K562 (cell line): ENCODE measurements around the gene LMOD1. TPM values are rescaled to one million over a fixed set of nuclear protein-coding genes. Genes with fewer than 3 reads are reported as not detected.

Experiments used
- CBX1 ChIP-seq: sonication (generic); IDR thresholded peaks from 2 replicates; pipeline ENCODE4 v1.6.1; 2016; ENCODE audit warnings: antibody characterized with exemption, low read depth, mild to moderate bottlenecking
- CC2D1A ChIP-seq: fragments of 450-650 bp; IDR thresholded peaks from 2 replicates; pipeline ENCODE4 v1.6.1; 2017; ENCODE audit warnings: mild to moderate bottlenecking
- GABPB1 ChIP-seq: sonication (generic); formaldehyde crosslinking; IDR thresholded peaks from 2 replicates; pipeline ENCODE4 v1.8.0; 2022; ENCODE audit warnings: mild to moderate bottlenecking, missing genetic modification reagents
- GATAD2A ChIP-seq: fragments of 450-650 bp; IDR thresholded peaks from 2 replicates; pipeline ENCODE4 v1.6.1; 2017
- KDM4B ChIP-seq, 2 experiments: fragments of 450-650 bp in 1 of 2; sonication (generic) in 1 of 2; IDR thresholded peaks; 2 replicates each; pipeline ENCODE4 v1.6.1; 2016 to 2017; ENCODE audit warnings: borderline replicate concordance in 2 of 2, antibody characterized with exemption in 1 of 2, low read depth in 1 of 2, mild to moderate bottlenecking in 1 of 2
- MAFG ChIP-seq: fragments of 450-650 bp; conservative IDR thresholded peaks from 2 replicates; pipeline ENCODE4 v1.6.1; 2016; ENCODE audit warnings: missing genetic modification characterization, missing compliant biosample characterization
- MEIS2 ChIP-seq: fragments of 450-650 bp; IDR thresholded peaks from 2 replicates; pipeline ENCODE4 v1.6.1; 2014; ENCODE audit warnings: mild to moderate bottlenecking; ENCODE audit not compliant: partially characterized antibody
- MIER1 ChIP-seq: fragments of 450-650 bp; IDR thresholded peaks from 2 replicates; pipeline ENCODE4 v1.6.1; 2016; ENCODE audit warnings: antibody characterized with exemption, mild to moderate bottlenecking, low read depth
- MTA3 ChIP-seq: fragments of 450-650 bp; formaldehyde crosslinking; IDR thresholded peaks from 2 replicates; pipeline ENCODE4 v1.6.1; 2017; ENCODE audit warnings: mild to moderate bottlenecking, borderline replicate concordance
- PML ChIP-seq: IDR thresholded peaks from 2 replicates; pipeline ENCODE4 v1.6.1; 2012; ENCODE audit warnings: low read length, inconsistent platforms
- RB1 ChIP-seq: fragments of 450-650 bp; IDR thresholded peaks from 2 replicates; pipeline ENCODE4 v1.6.1; 2017; ENCODE audit warnings: low read depth, mild to moderate bottlenecking
- SMAD3 ChIP-seq: fragments of 450-650 bp; formaldehyde crosslinking; conservative IDR thresholded peaks from 2 replicates; pipeline ENCODE4 v1.4.0; 2020; ENCODE audit warnings: mild to moderate bottlenecking
- SNRNP70 ChIP-seq: fragments of 200-400 bp; formaldehyde crosslinking; optimal IDR thresholded peaks from 2 replicates; pipeline ENCODE3; 2017; ENCODE audit warnings: low read depth, low read length
- TAF15 ChIP-seq: fragments of 200-400 bp; formaldehyde crosslinking; IDR thresholded peaks from 2 replicates; pipeline ENCODE4 v1.6.1; 2017; ENCODE audit warnings: mild to moderate bottlenecking, low read depth, low read length, moderate library complexity
- polyA plus RNA-seq, 8 experiments: library from polyadenylated mRNA; depleted of rRNA in 4 of 8; stranded (reverse) in 5 of 8; unstranded in 3 of 8; fragments of >200 nt; fragmentation: Nextera tagmentation in 2 of 8; fragmentation: Illumina TruSeq in 1 of 8; extraction: Ambion mirVana in 2 of 8; extraction: Trizol in 1 of 8; gene quantifications; 2 replicates each; pipeline versions ENCODE4 v1.2.1 to v1.2.3, GENCODE V29; 2011 to 2014; ENCODE audit warnings: inconsistent platforms in 1 of 8, missing spikeins in 1 of 8
- total RNA-seq, 7 experiments: library from RNA; depleted of rRNA in 6 of 7; stranded (reverse); fragments of >200 nt in 6 of 7; fragmentation: Illumina TruSeq in 2 of 7; extraction: Trizol in 2 of 7; gene quantifications; 2 replicates each; pipeline versions ENCODE4 v1.2.1 to v1.2.3, GENCODE V29; 2011 to 2021; ENCODE audit warnings: low replicate concordance in 1 of 7
- TF ChIP-seq, protein P1 (sequence below): sonication (generic); formaldehyde crosslinking; IDR thresholded peaks from 2 replicates; pipeline ENCODE4 v1.8.0; 2022; ENCODE audit warnings: mild to moderate bottlenecking, missing genetic modification reagents, borderline replicate concordance
- TF ChIP-seq, protein P2 (sequence below): fragments of 450-650 bp; IDR thresholded peaks from 2 replicates; pipeline ENCODE4 v1.6.1; 2018; ENCODE audit not compliant: partially characterized antibody
- TF ChIP-seq, protein P3 (sequence below), 3 experiments: fragments of 200-800 bp in 1 of 3; fragments of 250-450 bp in 1 of 3; fragments of 450-650 bp in 1 of 3; sonication (Bioruptor Pico) in 1 of 3; sonication (Bioruptor generic) in 1 of 3; formaldehyde crosslinking in 1 of 3; IDR thresholded peaks; 2 replicates each; pipeline versions ENCODE4 v1.6.1 to v1.8.0; 2016 to 2022; ENCODE audit warnings: mild to moderate bottlenecking in 2 of 3, missing genetic modification characterization in 2 of 3, missing compliant biosample characterization in 1 of 3, moderate library complexity in 1 of 3
- TF ChIP-seq, protein P4 (sequence below): fragments of 250-450 bp; sonication (Bioruptor Pico); IDR thresholded peaks from 2 replicates; pipeline ENCODE4 v1.9.0; 2021; ENCODE audit warnings: mild to moderate bottlenecking

The LMOD1 gene
- total and polyA plus RNA-seq, 9 of the 15 experiments (the other 6 are each of a cell fraction or from before 2014, with no cell fraction given) = 0.03 to 0.54 (median 0.38) TPM; not detected in 1

DNA sequence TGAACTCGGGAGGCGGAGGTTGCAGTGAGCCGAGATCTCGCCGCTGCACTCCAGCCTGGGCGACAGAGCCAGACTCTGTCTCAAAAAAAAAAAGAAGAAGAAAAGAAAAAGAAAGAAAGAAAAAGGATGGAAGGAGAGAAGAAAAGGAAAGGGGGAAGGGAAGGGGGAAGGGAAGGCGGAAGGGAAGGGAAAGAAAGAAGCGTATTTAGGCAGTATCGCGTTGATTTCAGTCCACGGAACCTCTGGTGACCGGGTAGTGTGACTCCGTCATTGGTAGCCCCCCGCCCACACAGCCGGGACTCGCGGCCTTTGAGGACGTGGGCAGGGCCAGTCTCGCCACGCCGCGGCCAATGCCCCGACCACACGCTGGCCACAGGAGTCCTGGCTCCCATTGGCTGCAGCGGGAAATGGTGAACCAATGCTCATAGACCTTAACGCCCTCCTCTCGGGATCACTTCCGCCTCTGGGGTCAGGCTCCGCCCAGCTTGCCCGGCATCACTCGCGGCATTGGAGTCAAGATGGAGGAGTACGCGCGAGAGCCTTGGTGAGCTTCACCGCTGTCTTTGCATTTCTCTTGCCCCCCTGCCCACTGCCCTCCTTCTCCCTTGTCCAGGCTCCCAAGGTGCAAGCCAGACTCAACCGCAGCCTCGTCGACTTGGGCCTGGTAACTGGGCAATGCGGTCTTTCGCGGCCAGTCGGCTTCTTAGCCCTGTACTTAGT is 8.8 kb upstream of the LMOD1 start, which contains the start of gene TIMM17A (continued):
- TF ChIP-seq, protein P1, sequence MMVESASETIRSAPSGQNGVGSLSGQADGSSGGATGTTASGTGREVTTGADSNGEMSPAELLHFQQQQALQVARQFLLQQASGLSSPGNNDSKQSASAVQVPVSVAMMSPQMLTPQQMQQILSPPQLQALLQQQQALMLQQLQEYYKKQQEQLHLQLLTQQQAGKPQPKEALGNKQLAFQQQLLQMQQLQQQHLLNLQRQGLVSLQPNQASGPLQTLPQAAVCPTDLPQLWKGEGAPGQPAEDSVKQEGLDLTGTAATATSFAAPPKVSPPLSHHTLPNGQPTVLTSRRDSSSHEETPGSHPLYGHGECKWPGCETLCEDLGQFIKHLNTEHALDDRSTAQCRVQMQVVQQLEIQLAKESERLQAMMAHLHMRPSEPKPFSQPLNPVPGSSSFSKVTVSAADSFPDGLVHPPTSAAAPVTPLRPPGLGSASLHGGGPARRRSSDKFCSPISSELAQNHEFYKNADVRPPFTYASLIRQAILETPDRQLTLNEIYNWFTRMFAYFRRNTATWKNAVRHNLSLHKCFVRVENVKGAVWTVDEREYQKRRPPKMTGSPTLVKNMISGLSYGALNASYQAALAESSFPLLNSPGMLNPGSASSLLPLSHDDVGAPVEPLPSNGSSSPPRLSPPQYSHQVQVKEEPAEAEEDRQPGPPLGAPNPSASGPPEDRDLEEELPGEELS (CRISPR knock-in tag) = no peak
- TF ChIP-seq CBX1 (peak; percentile 57; the same call in 1 of the 2 replicates), SNRNP70 (no peak), KDM4B (IDR thresholded peaks at IDR 0.05; ENCODE audit: borderline replicate concordance in 2 of 2, low read depth in 1 of 2) (0 out of 4 replicates have a peak, but pooled peaks of 1 of the 2 experiments have one; percentile 50), PML (peak; percentile 91; the same call in 1 of the 2 replicates), MIER1 (no peak; the same call in none of the 2 replicates), GATAD2A (peak; percentile 96), MAFG (tag) (no peak), TAF15 (no peak), GABPB1 (CRISPR knock-in tag) (peak; percentile 95), SMAD3 (CRISPR knock-in tag) (0 out of 2 replicates have a peak, but pooled peaks have one; percentile 38), MEIS2 (no peak), MTA3 (peak; percentile 97), CC2D1A (peak; percentile 99), RB1 (peak; percentile 77)
- TF ChIP-seq, protein P2, sequence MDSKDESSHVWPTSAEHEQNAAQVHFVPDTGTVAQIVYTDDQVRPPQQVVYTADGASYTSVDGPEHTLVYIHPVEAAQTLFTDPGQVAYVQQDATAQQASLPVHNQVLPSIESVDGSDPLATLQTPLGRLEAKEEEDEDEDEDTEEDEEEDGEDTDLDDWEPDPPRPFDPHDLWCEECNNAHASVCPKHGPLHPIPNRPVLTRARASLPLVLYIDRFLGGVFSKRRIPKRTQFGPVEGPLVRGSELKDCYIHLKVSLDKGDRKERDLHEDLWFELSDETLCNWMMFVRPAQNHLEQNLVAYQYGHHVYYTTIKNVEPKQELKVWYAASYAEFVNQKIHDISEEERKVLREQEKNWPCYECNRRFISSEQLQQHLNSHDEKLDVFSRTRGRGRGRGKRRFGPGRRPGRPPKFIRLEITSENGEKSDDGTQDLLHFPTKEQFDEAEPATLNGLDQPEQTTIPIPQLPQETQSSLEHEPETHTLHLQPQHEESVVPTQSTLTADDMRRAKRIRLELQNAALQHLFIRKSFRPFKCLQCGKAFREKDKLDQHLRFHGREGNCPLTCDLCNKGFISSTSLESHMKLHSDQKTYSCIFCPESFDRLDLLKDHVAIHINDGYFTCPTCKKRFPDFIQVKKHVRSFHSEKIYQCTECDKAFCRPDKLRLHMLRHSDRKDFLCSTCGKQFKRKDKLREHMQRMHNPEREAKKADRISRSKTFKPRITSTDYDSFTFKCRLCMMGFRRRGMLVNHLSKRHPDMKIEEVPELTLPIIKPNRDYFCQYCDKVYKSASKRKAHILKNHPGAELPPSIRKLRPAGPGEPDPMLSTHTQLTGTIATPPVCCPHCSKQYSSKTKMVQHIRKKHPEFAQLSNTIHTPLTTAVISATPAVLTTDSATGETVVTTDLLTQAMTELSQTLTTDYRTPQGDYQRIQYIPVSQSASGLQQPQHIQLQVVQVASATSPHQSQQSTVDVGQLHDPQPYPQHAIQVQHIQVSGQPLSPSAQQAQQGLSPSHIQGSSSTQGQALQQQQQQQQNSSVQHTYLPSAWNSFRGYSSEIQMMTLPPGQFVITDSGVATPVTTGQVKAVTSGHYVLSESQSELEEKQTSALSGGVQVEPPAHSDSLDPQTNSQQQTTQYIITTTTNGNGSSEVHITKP = peak; percentile 35
- TF ChIP-seq, protein P3, sequence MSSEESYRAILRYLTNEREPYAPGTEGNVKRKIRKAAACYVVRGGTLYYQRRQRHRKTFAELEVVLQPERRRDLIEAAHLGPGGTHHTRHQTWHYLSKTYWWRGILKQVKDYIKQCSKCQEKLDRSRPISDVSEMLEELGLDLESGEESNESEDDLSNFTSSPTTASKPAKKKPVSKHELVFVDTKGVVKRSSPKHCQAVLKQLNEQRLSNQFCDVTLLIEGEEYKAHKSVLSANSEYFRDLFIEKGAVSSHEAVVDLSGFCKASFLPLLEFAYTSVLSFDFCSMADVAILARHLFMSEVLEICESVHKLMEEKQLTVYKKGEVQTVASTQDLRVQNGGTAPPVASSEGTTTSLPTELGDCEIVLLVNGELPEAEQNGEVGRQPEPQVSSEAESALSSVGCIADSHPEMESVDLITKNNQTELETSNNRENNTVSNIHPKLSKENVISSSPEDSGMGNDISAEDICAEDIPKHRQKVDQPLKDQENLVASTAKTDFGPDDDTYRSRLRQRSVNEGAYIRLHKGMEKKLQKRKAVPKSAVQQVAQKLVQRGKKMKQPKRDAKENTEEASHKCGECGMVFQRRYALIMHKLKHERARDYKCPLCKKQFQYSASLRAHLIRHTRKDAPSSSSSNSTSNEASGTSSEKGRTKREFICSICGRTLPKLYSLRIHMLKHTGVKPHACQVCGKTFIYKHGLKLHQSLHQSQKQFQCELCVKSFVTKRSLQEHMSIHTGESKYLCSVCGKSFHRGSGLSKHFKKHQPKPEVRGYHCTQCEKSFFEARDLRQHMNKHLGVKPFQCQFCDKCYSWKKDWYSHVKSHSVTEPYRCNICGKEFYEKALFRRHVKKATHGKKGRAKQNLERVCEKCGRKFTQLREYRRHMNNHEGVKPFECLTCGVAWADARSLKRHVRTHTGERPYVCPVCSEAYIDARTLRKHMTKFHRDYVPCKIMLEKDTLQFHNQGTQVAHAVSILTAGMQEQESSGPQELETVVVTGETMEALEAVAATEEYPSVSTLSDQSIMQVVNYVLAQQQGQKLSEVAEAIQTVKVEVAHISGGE (CRISPR knock-in tag; IDR thresholded peaks at IDR 0.05) = no peak
- TF ChIP-seq, protein P4, sequence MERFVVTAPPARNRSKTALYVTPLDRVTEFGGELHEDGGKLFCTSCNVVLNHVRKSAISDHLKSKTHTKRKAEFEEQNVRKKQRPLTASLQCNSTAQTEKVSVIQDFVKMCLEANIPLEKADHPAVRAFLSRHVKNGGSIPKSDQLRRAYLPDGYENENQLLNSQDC (CRISPR knock-in tag) = no peak; the same call in 1 of the 2 replicates
